Breast epithelium (tissue), 3 donors: ENCODE measurements around the gene PNPLA6.

ENCODE experiments used
- POLR2A ChIP-seq: fragments of 450-650 bp; IDR thresholded peaks from one replicate; pipeline ENCODE4 v1.6.1; 2016; ENCODE audit warnings: antibody characterized with exemption, mild to moderate bottlenecking, moderate library complexity
- TF ChIP-seq, protein P1 (sequence below), 3 donors: fragments of 450-650 bp; IDR thresholded peaks; one replicate each; pipeline ENCODE4 v1.5.1; 2016 to 2017; ENCODE audit warnings: antibody characterized with exemption in 3 of 3, mild to moderate bottlenecking in 3 of 3, moderate library complexity in 3 of 3

- TF ChIP-seq, protein P1, sequence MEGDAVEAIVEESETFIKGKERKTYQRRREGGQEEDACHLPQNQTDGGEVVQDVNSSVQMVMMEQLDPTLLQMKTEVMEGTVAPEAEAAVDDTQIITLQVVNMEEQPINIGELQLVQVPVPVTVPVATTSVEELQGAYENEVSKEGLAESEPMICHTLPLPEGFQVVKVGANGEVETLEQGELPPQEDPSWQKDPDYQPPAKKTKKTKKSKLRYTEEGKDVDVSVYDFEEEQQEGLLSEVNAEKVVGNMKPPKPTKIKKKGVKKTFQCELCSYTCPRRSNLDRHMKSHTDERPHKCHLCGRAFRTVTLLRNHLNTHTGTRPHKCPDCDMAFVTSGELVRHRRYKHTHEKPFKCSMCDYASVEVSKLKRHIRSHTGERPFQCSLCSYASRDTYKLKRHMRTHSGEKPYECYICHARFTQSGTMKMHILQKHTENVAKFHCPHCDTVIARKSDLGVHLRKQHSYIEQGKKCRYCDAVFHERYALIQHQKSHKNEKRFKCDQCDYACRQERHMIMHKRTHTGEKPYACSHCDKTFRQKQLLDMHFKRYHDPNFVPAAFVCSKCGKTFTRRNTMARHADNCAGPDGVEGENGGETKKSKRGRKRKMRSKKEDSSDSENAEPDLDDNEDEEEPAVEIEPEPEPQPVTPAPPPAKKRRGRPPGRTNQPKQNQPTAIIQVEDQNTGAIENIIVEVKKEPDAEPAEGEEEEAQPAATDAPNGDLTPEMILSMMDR (IDR thresholded peaks at IDR 0.05), result no peak
- no peak for TF ChIP-seq POLR2A
These were observed 75.1 kb downstream of the PNPLA6 start for GRCh38 chr19:7610491-7611240.
